OCI-LY1 (cell line): ENCODE measurements around the gene UNC13A.

Source experiments
- CTCF ChIP-seq: fragments of 200-600 bp; sonication (generic), shearing (Covaris generic); IDR thresholded peaks from 2 replicates; pipeline ENCODE4 v1.5.1; 2017; ENCODE audit warnings: mild to moderate bottlenecking, antibody characterized with exemption, low read length, moderate library complexity, mixed read lengths
- EZH2 ChIP-seq: fragments of 200-600 bp; sonication (generic), shearing (Covaris generic); IDR thresholded peaks from 2 replicates; pipeline ENCODE4 v1.8.0; 2017; ENCODE audit warnings: borderline replicate concordance, mixed run types, mild to moderate bottlenecking, antibody characterized with exemption, low read length, moderate library complexity, mixed read lengths

GRCh38 chr19:17726136-17726741, 38.1 kb upstream of the UNC13A start:
- TF ChIP-seq CTCF: no peak
- no peak for TF ChIP-seq EZH2
